GM13976 (cell line): Measurements from ENCODE around the gene PRPF31.

Experiments
- DNase-seq: peaks from one replicate; pipeline ENCODE4 v3.0.0; 2012; ENCODE audit warnings: low spot score
- in situ Hi-C: fragments of 300-500 bp; cut with MboI; formaldehyde crosslinking; loops from one replicate; pipeline ENCODE4 v1.12.0; 2022; ENCODE audit warnings: low sequenced_read_pairs, mixed read lengths, inconsistent platforms; ENCODE audit not compliant: unreplicated experiment
- TF ChIP-seq, protein P1 (sequence below): IDR thresholded peaks from 2 replicates; pipeline ENCODE4 v1.5.1; 2012; ENCODE audit warnings: borderline replicate concordance, mild to moderate bottlenecking; ENCODE audit not compliant: insufficient read depth; ENCODE audit errors: extremely low read depth, missing control alignments, control extremely low read depth

The PRPF31 gene

DNA sequence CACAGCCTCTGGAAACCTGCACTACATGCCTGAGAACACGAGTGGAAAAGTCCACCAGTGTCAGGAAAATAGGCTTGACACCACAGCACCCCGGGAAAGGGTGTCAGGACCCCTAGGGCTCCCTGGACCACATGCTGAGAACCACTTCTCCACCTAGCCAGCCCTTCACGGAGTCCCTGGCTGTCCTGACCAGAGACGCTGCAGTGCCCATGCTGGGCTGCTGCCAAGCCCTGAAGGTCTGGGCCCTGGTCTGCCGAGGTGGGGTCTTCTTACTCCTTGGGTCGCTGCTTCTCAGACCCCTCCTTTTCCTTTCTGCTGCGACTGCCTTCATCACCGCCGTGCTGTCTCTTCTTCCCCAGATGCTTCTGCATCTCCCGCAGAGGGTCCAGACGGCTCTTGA, 40.9 kb downstream of the PRPF31 start:
- in situ Hi-C loops: no loop called here
- DNase-seq: no peak
- TF ChIP-seq, protein P1, sequence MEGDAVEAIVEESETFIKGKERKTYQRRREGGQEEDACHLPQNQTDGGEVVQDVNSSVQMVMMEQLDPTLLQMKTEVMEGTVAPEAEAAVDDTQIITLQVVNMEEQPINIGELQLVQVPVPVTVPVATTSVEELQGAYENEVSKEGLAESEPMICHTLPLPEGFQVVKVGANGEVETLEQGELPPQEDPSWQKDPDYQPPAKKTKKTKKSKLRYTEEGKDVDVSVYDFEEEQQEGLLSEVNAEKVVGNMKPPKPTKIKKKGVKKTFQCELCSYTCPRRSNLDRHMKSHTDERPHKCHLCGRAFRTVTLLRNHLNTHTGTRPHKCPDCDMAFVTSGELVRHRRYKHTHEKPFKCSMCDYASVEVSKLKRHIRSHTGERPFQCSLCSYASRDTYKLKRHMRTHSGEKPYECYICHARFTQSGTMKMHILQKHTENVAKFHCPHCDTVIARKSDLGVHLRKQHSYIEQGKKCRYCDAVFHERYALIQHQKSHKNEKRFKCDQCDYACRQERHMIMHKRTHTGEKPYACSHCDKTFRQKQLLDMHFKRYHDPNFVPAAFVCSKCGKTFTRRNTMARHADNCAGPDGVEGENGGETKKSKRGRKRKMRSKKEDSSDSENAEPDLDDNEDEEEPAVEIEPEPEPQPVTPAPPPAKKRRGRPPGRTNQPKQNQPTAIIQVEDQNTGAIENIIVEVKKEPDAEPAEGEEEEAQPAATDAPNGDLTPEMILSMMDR: no peak

GRCh38 chr19:54156953-54157352, 41.4 kb downstream of the PRPF31 start:
- TF ChIP-seq, protein P1: no peak
- no peak for DNase-seq
- in situ Hi-C loops: no loop called here

- in situ Hi-C loops: no loop called here
- peak; percentile 66 for DNase-seq
- TF ChIP-seq, protein P1: no peak
Measured at GRCh38 chr19:54158812-54159351, 43.3 kb downstream of the PRPF31 start.

DNA sequence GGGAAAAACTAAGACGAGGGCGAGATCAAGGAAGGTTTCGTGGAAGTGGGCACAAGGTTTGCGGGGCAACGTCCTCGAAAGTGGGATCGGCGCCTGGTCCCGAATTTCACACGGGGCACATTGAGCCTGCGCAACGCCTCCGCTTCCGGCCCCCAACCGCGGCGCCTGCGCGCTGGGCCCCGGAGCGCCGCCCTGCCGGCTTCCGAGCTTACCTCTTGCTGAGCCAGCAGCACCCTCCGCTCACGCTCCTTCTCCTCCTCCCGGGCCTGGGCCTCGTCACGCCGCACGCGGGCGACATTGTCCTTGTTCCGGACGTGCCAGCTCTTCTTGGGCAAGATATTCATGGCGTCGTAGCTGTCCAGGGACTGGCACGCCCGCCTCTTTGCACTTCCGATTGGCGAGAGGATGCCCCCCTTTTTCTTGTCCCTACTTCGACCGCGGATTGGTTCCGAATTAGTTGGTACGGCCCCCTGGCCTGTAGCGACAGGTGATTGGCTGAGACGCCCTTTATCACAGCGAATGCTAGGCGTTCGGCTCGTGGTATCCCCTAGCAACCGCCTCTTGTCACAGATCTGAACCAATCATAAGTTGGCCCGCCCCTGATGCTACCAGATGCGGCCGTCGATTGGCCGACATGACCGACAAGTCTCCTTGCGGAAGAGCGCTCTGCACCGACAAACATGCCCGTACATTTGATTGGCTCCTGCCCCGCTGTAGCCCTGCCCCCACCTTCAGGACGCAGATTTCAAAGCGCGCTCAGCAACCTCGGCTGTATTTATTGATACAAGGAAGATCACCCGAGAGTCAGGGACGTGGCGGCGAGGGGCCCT, 44.0 kb downstream of the PRPF31 start, which contains the start of gene LENG1:
Gene LENG1, minus strand, starts transcription at position 370 of the 830 bp plus-strand sequence. Its CDS starts 26 bp downstream, at position 344.
- TF ChIP-seq, protein P1: peak; percentile 15
- DNase-seq: peak; percentile 98
- in situ Hi-C loops: loop anchor here (10.0 kb wide), 1 partner anchor 75 kb away; no protein-coding TSS in a partner anchor

DNA sequence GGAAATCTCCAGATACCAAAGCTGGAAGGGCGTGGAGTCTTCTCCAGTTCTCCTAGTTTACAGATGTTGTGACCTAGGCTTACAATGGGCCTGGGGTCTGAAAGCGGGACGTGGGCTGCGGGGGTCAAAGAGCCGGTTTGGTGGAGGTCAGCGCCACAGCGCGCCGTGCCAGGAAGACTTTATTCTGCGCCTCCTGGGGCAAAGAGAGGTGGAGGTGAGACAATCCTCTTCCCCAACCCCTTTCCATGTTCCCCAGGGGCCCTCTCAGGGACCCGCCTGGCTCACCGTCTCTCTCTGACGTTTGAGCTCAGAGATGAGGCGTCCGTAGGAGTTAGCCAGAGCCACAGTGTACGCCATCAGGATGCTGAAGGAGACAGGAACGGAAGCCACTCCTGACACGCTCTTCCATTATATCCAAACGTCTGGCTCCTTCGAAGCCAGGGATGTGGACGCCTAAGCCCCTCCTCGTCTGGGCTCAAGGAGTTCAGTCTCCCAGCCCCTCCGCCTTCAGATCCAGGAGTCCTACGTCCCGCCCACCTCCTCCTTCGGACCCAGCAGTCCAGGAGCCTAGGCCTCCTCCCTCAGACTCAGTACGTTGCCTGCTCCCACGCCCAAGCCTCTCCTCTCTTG, 44.7 kb downstream of the PRPF31 start:
- no peak for DNase-seq
- in situ Hi-C loops: loop anchor here (10.0 kb wide), 1 partner anchor 75 kb away; no protein-coding TSS in a partner anchor
- TF ChIP-seq, protein P1: no peak

- no peak for DNase-seq
- in situ Hi-C loops: loop anchor here (10.0 kb wide), 1 partner anchor 74 kb away; no protein-coding TSS in a partner anchor
- TF ChIP-seq, protein P1: no peak
Measured at GRCh38 chr19:54160854-54161253, 45.3 kb downstream of the PRPF31 start.
